M059J (cell line): ENCODE measurements around the gene NME9. TPM values are rescaled to one million over a fixed set of nuclear protein-coding genes. Genes with fewer than 3 reads are reported as not detected.
"Not testable (repeated sequence)": the region's sequence is repeated elsewhere in the genome, so short reads cannot be mapped to it uniquely, and the experiment has no call there.

Experiments
- DNase-seq: peaks from one replicate; pipeline ENCODE4 v3.0.0-alpha.2; 2012; ENCODE audit warnings: low read depth
- total RNA-seq: library from RNA; depleted of rRNA; stranded (reverse); fragments of >200 nt; shearing (Covaris generic); gene quantifications from 2 replicates; pipeline ENCODE4 v1.2.3, GENCODE V29; 2014; rRNA removed

Gene NME9, protein sequence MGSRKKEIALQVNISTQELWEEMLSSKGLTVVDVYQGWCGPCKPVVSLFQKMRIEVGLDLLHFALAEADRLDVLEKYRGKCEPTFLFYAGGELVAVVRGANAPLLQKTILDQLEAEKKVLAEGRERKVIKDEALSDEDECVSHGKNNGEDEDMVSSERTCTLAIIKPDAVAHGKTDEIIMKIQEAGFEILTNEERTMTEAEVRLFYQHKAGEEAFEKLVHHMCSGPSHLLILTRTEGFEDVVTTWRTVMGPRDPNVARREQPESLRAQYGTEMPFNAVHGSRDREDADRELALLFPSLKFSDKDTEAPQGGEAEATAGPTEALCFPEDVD
- not detected in 2 replicates for total RNA-seq

DNA sequence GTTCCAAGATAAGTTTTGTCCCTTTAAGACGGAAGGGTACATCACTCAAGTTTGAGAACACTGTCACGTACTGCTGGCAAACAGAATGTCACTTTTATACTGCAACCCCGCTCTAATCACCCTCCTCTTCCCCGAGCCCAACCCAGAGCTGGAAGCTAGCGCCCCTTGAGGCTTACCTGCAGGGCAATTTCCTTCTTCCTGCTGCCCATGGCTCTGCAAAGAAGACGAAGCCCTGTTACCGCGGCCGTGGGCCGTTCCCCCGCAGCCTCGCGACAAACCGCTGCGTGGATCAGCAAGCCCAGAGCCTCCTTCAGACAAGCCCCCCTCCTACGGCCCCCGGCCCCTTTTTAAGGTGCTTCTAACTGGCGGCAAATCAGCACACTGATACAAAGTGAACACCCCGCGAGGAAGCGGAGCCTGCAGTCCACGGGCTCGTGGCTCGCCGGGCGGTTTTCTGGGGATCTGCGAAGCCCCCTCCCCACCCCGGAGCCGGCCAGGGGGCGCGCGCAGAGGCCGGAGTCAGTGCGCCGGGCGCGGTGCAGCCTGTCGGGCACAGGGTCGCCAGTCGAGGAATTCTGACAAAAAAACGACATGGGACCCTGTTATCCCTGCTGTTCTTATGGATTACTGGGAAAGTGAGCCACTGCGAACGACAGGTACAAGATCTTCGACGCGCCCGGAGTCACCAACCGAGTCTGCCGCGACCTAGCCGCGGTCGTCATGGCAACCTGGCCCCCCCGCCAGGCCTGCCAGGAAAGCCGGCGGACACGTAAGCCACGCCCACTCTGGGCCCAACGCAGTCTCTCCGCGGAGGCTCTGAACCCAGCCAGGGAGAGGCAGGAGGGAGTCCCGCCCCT is at the start of gene NME9:
TSS of gene NME9 (minus strand) at position 725 of the 857 bp plus-strand sequence. CDS start at position 209, 516 bp downstream.
- DNase-seq, result peak; percentile 88

- DNase-seq, result no peak
Observed at GRCh38 chr3:138378990-138379389, 49.3 kb upstream of the NME9 start.

DNA sequence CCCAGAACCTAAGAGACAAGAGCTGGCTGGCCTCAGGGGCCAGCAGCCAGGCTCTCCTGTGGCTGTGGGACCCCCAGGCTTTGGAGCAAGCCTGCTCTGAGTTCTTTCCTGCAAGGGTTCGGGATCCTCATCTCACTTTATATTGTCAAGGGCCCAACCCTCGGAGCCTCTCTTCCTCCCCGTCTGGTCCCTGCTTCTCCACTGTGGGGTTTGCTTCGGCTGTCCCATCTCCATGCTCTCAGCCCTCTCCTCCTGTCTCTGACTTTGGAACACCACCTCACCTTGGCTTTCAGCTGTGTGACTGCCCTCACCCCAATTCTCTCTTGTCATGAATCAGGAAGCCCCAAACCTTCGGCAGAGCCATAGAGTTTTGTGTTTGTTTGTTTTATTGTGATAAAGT is 48.7 kb upstream of the NME9 start:
- DNase-seq, result no peak

DNA sequence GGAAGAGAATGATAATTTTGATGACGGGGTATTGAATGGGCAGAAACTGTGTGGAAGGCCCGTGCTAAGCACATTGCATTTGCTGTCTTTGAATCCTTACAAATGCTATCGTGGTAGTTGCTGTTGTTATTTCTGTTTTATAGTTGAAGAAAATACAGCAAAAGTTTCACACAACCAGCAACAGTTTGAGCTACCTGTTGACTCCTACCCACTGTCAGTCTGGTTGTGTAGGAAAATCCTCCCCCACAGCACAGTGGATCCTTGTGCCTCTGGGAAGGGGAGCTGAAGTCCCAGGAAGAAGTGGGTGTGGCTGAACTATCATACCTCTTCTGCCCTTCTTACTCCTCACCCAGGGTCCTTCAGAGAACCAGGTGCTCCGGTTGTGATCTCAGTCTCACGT is 48.2 kb upstream of the NME9 start:
- DNase-seq, result no peak

DNA sequence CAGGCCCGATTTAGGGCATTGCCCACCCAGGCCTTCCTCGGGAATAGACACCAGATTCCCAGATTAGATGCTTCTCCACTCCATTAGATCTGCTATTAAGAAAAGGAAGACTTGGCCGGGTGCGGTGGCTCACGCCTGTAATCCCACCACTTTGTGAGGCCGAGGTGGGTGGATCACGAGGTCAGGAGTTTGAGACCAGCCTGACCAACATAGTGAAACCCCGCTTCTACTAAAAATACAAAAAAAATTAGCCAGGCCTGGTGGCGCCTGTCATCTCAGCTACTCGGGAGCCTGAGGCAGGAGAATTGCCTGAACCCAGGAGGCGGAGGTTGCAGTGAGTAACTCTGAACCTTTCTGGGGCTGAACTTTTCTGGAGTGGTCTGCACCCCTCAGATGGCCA is 47.6 kb upstream of the NME9 start:
- not testable (repeated sequence) for DNase-seq

- DNase-seq, result no peak
Observed at GRCh38 chr3:138376663-138377062, 47.0 kb upstream of the NME9 start.

DNA sequence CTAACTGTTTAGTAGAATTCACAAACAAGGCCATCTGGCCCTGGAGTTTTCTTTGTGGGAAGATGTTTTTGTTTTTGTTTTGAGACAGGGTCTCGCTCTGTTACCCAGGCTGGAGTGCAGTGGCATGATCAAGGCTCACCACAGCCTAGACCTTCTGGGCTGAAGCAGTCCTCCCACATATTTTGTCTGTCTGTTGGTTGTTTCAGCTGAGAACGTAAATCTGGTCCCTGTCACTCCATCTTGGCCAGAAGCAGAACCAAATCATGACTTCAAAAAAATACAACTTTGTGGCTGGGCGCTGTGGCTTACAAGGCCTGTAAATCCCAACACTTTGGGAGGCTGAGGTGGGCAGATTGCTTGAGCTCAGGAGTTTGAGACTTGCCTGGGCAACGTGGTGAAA is 45.8 kb upstream of the NME9 start:
- DNase-seq, result no peak

GRCh38 chr3:138374573-138375134 is 45.0 kb upstream of the NME9 start:
- no peak for DNase-seq

GRCh38 chr3:138373736-138374094 is 44.1 kb upstream of the NME9 start:
- DNase-seq, result no peak

GRCh38 chr3:138373087-138373735 is 43.6 kb upstream of the NME9 start:
- DNase-seq, result no peak

- no peak for DNase-seq
Observed at GRCh38 chr3:138371070-138371965, 41.7 kb upstream of the NME9 start.

- DNase-seq, result no peak
Observed at GRCh38 chr3:138370321-138370720, 40.7 kb upstream of the NME9 start.

DNA sequence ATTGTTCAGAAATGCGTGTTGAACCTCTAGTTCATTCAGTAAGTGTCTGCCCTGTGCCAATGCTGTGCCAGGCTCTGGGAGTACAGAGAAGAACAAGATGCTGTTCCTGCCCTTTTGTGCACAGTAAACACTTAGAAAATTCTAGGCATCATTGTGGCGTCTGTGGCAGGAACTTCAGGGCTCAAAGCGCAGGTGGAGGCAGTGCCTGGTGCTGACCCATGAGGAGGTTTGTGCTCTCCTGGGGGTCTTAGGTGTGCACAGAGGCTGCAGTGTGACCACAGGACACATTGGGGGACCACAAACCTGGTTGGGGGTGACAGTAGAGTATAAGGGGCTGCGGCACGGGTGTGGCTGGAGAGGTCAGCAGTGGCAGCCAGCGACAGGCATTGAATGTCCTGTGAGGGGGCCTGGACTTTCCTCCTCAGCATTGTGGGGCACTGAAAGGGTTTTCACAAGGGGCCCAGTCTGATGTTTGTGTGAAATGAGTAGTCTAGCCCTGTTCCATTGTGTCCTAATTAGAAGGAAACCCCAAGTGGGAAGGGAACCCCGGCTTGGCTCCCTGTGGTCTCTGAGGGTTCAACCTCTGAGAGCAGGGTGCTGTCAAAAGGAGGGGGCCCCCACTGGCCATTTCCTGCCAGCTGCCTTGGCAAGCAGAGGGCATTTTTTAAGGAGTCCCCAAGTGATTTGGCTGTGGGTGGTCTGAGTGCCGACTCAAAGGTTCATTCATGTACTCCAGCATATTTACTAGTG is 39.7 kb upstream of the NME9 start:
- no peak for DNase-seq

- DNase-seq, result no peak
Observed at GRCh38 chr3:138367911-138368310, 38.3 kb upstream of the NME9 start.

DNA sequence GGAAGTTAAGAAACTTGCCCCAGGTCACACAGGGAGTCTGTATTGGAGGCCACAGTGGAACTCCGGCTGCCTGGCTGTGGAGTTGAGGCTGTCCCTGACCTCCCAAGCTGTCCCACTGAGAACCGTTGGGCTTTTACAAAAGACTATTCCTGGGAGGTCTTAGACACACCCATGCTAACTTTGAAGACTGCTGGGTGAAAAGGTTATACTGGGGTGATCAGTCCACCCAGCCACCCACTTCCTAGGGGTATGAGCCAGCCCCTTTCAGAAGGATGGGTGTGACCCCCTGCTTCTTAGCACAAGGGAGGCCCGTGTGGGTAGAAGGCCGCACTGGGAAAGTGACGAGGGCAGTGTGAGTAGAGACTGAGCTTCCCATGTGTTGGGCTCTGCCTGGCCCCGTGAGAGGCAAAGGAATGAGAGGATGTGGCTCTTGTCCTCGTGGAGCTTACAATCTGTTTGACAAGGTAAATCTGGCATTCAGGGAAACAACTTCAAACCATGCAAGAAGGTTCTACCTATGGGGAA is 37.7 kb upstream of the NME9 start:
- no peak for DNase-seq

DNA sequence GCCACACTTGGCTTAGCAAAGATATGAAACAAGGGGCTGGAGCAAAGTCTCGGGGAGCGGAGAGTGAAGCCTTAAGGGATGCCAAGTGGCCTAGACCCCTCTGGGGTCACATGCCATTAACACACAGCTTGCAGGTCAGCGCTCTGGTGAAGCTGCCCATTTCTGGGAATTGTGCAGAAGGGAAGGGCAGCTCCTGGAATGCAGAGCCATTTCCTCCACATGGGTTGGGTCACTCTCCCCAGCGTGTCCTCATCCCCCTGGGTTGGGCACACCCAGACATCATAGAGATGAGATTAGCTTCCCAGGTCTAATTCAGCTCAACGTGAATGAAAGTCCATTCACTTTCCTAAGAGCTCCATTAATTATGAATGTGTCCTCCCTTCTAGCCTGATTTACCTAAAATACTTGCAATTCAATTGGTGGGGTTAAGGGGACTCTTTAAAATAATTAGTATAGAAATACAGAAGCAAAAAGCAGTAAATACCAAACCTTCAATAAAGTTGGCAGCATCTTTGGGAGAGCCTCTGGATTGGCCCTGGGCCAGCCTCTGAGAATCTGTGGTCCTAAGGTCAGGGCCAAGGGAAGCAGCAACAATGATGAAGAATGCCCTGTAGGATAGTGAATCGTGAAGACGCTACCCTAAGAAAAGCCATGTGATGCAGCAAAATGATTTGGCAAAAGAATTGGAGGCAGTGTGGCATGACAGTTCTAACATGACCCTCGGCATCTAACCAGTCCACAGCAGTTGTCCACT is 36.5 kb upstream of the NME9 start:
- DNase-seq, result no peak

DNA sequence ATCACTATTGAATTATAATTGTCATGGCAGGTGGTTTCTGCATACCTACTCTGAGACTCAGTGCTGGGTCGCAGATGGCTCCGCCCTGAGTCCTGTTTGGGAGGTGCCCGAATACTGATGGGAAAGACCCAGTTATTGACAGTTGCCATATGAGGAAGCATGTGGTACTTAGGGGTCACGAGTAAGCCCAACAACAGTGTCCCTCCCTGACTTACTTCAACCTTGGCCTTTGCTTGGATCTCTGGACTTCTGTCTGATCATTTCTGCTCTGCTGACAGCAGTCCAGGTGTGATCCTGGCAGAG is 35.6 kb upstream of the NME9 start:
- DNase-seq, result no peak

DNA sequence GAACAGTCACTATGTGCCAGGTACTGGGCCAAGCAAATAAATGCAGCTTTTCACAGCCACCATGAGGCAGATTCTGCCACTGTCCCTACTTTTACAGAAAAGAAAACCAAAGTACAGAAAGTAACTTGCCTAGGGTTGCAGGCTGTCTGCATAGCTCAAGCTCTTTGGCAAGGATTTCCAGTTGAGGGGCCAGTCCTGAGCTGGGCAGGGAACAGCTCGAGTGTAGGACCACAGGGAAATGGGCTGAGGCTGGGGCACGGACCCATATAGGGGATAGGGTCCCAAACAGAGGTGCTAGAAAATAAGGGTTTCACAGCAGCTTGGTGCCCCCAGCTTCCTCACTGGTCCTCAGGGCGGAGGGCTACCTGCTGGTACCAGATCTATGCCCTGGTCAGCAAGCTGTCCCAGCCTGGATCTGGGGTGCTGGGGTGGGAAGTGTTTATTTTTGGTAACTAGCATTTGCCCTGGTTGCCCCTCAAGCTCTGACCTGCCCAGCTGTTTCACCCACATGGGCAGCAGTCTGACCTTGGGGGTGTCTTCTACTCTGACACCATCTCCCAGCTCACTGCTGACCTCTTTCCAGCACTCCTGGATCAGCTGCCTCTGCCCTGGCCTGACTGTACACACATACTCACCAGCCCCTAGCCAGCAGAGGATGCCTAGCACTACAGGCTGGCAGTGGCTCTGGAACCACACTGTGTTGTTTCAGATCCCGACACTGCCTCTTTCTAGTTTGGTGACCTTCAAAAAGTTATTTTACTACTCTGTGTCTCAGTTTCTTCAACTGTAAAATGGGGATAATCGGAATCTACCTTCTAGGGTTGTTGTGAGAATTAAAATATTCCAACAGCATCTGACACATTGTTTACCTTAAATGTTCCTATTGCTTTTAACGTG is 35.0 kb upstream of the NME9 start:
- no peak for DNase-seq

DNA sequence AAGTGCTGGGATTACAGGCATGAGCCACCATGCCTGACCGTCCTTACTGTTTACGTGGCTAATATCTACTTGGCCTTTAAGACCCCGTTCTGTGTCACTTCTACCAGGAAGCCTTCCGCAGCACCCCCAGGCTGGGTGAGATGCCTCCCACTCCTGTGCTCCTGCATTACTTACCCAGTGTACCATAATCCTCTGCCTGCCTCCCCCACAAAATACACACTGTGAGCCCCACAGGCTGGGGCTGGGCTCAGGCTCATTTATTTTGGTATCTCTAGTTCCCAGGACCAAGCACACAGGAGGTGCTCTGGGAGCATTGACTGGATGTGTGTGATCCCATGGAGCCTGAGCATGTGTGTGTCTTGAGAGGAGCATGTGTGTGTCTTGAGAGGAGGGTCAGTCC is 33.7 kb upstream of the NME9 start:
- no peak for DNase-seq
